HG03175 (cell line): ENCODE data around the gene CLN6.
"Not testable (repeated sequence)": the region's sequence is repeated elsewhere in the genome, so short reads cannot be mapped to it uniquely, and the experiment has no call there.

Experiments
- ATAC-seq: cut with Tn5 transposase; IDR thresholded peaks from one replicate; pipeline ENCODE4 v1.9.1; 2021; ENCODE audit warnings: mild to moderate bottlenecking, moderate library complexity; ENCODE audit not compliant: unreplicated experiment

Gene CLN6

GRCh38 chr15:68192117-68192516 is 37.4 kb downstream of the CLN6 start:
- ATAC-seq = no peak

- ATAC-seq = no peak
These were observed 38.0 kb downstream of the CLN6 start for GRCh38 chr15:68191555-68191954.

- no peak for ATAC-seq
These were observed 39.5 kb downstream of the CLN6 start for GRCh38 chr15:68190048-68190447.

DNA sequence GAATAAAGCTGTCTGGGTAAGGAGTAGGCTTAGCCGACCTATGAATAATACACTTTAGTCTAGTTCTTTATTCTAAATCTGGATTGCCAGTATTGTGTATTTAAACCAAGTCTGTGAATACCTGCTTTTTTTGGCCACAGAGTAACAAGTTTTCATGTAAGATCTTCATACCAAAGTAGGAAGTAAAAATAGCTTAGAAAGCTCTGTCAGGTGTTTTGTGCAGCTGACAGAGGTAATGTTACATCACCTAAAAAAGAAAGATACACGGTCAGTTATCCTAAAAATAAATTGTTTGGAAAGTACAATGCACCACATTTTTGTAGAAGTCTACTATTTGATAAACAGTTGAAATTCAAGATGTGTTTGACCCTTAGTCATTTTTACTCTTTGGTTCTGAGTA is 40.9 kb downstream of the CLN6 start:
- no peak for ATAC-seq

DNA sequence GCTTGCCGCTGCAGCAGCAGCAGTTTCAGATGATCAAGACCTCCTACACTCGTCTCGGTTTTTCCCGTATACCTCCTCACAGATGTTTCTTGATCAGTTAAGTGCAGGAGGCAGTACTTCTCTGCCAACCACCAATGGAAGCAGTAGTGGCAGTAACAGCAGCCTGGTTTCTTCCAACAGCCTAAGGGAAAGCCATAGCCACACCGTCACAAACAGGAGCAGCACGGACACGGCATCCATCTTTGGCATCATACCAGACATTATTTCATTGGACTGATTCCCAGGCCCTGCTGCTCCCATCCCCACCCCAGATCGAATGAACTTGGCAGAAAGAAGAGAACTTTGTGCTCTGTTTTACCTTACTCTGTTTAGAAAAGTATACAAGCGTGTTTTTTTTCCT is 42.0 kb downstream of the CLN6 start:
- no peak for ATAC-seq

GRCh38 chr15:68186671-68187397 is 42.7 kb downstream of the CLN6 start:
- ATAC-seq = no peak

- ATAC-seq = no peak
These were observed 44.7 kb downstream of the CLN6 start for GRCh38 chr15:68184616-68185480.

DNA sequence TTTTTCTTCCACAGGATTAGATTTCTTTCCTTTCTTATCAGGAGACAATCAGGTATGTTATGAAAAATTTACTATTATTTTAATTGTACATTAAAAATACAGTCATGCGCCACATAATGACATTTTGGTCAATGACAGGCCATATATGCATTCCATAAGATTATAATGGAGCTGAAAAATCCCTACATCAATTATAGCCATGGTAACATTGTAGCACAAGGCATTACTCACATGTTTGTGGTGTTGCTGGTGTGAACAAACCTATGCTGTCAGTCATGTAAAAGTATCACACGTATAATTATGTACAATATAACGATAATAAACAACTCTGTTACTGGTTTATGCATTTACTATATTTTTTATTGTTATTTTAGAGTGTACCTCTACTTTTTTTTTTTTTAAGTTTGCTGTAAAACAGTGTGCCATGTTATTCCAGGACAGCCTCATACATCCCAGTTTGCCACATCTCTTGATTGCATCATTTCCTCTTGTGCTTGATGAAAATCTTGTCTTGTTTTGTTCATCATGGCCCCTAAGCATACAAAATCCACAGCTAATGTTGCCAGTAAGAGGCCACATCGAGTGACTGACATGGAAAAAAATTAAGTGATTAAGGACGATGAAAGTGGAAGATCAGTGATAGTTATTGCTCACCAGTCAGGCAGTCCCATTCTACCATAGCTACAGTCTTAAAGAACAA is 45.8 kb downstream of the CLN6 start:
- no peak for ATAC-seq

DNA sequence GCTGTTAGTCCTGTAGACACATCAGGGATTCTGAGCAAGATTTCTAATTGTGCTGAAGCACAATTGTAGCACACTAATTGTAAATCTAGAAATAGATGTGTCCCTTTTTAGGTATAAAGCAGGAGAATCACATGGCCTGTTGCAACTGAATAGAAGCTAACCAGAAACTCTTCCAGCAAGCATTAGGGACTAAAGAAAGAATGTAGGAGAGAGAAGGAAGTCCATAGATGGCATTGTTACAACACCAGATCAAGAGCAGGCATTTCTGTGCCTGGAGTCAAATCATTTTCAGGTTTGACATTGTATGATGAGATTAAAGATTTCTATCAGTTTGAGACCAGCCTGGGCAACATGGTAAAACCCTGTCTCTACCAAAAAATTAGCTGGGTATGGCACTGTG is 51.8 kb downstream of the CLN6 start:
- no peak for ATAC-seq

DNA sequence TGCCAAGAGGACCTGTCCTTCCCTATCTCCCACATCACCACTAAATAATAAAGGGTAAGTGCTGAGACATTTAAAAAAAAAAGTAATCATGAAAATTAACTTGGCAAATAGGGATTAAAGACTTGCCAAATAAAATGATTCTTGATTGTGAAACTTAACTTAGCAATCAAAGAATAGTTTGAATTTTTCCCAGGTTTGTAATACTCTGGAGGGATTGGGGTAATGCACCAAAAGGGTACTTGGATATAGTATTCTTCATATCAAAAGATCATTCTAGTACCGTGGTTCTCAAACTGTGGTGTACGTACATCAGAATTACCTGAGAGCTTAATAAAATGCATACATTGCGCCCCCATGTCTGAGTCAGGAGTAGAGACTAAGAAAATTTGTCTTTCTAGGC is 52.9 kb downstream of the CLN6 start:
- ATAC-seq = no peak

GRCh38 chr15:68175526-68175925 is 54.0 kb downstream of the CLN6 start:
- no peak for ATAC-seq

GRCh38 chr15:68173119-68173518 is 56.4 kb downstream of the CLN6 start:
- no peak for ATAC-seq

GRCh38 chr15:68172037-68172436 is 57.5 kb downstream of the CLN6 start:
- not testable (repeated sequence) for ATAC-seq

GRCh38 chr15:68166847-68167246 is 62.7 kb downstream of the CLN6 start:
- no peak for ATAC-seq

GRCh38 chr15:68163191-68163590 is 66.3 kb downstream of the CLN6 start:
- no peak for ATAC-seq

DNA sequence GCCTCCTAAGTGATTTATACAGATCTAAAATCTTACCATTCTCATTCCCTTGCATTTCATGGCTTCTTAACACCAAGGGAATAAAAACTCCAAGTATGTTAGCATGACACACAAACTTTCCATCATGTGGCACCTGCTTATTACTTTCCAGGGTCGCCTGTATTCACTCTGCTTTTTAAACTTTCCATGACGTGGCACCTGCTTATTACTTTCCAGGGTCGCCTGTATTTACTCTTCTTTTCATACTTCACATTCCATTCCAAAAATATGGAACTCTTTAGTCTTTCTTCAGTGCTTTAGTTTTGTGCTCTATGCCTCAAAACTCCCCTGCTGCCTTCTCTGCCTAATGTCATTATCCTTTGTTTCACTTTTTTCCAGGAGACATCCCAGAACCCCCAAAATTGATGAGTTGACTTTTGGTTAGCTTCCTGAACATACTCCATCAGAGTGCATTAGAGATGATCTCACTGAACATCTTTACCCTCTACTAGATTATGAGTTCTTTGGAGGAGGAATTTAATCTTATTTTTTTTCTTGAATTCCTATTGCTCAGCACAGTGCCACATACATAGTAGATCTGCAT is 71.4 kb downstream of the CLN6 start:
- no peak for ATAC-seq

- no peak for ATAC-seq
These were observed 72.5 kb downstream of the CLN6 start for GRCh38 chr15:68157074-68157473.
